Adrenal gland (tissue), 5 donors: Measurements from ENCODE around the gene ENDOD1.

Experiments used
- POLR2A ChIP-seq, 2 donors: fragments of 450-650 bp; IDR thresholded peaks; one replicate each; pipeline ENCODE4 v1.6.1; 2017; ENCODE audit warnings: antibody characterized with exemption in 2 of 2, mild to moderate bottlenecking in 2 of 2, moderate library complexity in 1 of 2
- TF ChIP-seq, protein P1 (sequence below), 6 experiments: fragments of 450-650 bp in 4 of 6; fragments of 200-600 bp in 2 of 6; sonication (generic) in 1 of 6; IDR thresholded peaks; 1 replicate in 5 of 6; 2 replicates in 1 of 6; pipeline versions ENCODE4 v1.5.1 to v1.8.0; 2016 to 2021; ENCODE audit warnings: antibody characterized with exemption in 6 of 6, mild to moderate bottlenecking in 2 of 6, moderate library complexity in 1 of 6
- donor health status: DM: no; HTN: no; CAD: no.

GRCh38 chr11:95095858-95096587 lies 6.4 kb downstream of the ENDOD1 start:
- TF ChIP-seq, protein P1, sequence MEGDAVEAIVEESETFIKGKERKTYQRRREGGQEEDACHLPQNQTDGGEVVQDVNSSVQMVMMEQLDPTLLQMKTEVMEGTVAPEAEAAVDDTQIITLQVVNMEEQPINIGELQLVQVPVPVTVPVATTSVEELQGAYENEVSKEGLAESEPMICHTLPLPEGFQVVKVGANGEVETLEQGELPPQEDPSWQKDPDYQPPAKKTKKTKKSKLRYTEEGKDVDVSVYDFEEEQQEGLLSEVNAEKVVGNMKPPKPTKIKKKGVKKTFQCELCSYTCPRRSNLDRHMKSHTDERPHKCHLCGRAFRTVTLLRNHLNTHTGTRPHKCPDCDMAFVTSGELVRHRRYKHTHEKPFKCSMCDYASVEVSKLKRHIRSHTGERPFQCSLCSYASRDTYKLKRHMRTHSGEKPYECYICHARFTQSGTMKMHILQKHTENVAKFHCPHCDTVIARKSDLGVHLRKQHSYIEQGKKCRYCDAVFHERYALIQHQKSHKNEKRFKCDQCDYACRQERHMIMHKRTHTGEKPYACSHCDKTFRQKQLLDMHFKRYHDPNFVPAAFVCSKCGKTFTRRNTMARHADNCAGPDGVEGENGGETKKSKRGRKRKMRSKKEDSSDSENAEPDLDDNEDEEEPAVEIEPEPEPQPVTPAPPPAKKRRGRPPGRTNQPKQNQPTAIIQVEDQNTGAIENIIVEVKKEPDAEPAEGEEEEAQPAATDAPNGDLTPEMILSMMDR (IDR thresholded peaks at IDR 0.05): no peak
- no peak for TF ChIP-seq POLR2A (IDR thresholded peaks at IDR 0.05)
